G401.6 (cell line): Measurements from ENCODE around the gene CFAP74.

Source experiments
- FAIRE-seq: peaks from 2 replicates; lab custom pipeline; 2012; peaks lifted over from hg19 to GRCh38; lab: Jason Lieb, UNC

The CFAP74 gene

DNA sequence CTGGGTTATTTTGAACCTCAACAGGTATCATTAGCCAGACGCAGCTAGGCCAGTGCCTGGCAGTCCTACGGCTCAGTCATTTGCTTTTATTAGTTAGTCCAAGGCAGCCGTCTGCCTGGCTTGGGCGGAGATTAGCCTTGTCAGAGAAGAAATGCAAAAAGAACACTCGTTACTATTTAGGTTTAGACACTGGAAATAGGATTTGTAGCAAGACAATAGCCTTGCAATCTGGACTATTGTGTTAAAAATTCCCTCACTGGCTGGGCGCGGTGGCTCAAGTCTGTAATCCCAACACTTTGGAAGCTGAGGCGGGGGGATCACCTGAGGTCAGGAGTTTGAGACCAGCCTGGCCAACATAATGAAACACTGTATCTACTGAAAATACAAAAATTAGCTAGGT lies 35.7 kb upstream of the CFAP74 start:
- FAIRE-seq = no peak

GRCh38 chr1:2038229-2038628 lies 34.6 kb upstream of the CFAP74 start:
- FAIRE-seq = no peak

GRCh38 chr1:2037314-2037979 lies 33.9 kb upstream of the CFAP74 start:
- FAIRE-seq = no peak

- FAIRE-seq = no peak
Observed at GRCh38 chr1:2036287-2036686, 32.7 kb upstream of the CFAP74 start.

- no peak for FAIRE-seq
Observed at GRCh38 chr1:2033165-2033564, 29.6 kb upstream of the CFAP74 start.

- no peak for FAIRE-seq
Observed at GRCh38 chr1:2032737-2033136, 29.2 kb upstream of the CFAP74 start.

DNA sequence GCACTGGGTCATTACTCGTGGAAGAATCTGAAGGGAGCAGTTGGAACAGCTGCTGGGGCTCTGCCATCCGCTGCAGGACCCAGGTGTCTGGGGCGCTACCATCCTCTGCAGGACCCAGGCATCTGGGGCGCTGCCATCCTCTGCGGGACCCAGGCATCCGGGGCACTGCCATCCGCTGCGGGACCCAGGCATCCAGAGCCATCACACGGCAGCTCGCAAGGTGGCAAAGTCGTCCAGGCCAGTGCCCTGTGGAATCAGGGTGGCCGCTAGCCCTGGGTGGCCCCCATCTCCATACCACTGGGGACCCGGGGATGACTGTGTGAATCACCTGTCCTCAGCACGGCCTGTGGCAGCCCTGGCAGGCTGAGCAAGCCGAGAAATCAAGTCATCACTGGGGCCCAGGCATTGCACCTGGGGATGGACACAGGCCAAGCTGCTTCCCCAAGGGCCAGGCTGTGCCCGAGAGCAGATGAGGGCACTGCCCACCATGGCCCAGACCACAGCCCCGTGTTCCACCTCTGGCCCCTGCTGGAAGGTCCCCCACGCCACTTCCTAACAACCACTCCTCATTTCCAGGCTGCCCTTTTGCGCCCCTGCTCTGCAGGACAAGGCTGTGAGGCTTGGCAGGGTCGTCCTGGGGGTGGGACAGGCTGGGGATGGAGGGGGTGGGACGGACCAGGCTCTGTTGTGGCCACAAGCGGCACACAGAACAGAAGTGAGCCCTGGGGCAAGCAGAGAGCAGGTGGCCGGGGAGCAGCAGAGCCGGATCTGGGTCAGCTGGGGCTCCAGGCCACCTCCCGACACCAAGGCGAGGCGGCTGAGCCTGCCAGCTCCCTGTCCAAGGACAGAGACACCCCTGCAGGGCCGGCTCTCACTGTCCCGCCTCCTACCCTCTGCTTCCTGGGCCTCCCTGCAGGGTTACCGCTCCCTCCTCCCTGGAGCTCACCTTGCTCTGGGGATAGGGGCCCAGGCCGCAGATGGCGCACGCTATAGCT lies 28.3 kb upstream of the CFAP74 start:
- FAIRE-seq = no peak

- no peak for FAIRE-seq
Observed at GRCh38 chr1:2030076-2030871, 26.7 kb upstream of the CFAP74 start.

GRCh38 chr1:2029561-2029960 lies 26.0 kb upstream of the CFAP74 start:
- FAIRE-seq = no peak

- no peak for FAIRE-seq
Observed at GRCh38 chr1:2028870-2029560, 25.4 kb upstream of the CFAP74 start.

DNA sequence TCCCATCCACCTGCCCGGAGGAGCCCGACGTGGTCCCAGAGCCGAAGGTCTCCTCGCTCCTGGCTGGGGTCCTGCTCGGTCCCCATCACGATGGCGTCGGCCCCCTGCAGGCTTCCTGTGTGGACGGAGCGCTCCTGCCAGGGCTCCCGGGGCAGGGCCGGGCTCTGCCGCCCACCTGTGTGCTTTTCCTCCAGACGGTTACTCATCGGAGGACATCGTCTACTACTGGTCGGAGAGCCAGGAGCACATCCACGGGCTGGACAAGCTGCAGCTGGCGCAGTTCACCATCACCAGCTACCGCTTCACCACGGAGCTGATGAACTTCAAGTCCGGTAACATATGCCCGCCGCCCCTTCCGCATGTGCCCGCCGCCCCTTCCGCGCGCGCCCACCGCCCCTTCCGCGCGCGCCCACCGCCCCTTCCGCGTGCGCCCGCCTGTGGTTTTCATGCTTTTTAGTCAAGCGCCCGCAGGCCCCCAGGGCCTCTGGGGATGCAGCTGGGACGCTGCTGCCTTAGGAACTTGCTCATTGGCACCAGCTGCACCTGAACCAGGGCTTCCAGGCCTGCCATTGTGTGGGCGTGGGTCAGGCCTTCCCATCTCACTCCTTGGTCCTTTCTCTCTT lies 24.5 kb upstream of the CFAP74 start:
- no peak for FAIRE-seq

GRCh38 chr1:2025491-2025981 lies 21.9 kb upstream of the CFAP74 start:
- FAIRE-seq = no peak

DNA sequence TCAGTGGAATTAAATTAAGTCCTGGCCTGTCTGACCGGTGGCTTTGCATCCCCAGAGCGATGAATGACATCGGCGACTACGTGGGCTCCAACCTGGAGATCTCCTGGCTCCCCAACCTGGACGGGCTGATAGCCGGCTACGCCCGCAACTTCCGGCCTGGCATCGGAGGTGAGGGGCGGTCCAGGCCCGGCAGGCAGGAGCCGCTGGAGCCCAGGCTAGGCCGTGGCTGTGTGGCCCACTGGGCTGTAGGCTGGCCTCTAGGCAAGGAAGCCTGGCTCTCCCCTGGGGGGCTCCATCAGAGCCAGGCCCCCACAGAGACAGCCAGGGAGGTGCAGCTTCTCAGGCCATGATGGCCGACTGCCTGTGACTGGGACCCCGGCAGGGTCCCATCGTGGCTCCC lies 21.3 kb upstream of the CFAP74 start:
- FAIRE-seq = no peak

- no peak for FAIRE-seq
Observed at GRCh38 chr1:2024451-2024850, 20.9 kb upstream of the CFAP74 start.

- FAIRE-seq = no peak
Observed at GRCh38 chr1:2023187-2023586, 19.6 kb upstream of the CFAP74 start.

DNA sequence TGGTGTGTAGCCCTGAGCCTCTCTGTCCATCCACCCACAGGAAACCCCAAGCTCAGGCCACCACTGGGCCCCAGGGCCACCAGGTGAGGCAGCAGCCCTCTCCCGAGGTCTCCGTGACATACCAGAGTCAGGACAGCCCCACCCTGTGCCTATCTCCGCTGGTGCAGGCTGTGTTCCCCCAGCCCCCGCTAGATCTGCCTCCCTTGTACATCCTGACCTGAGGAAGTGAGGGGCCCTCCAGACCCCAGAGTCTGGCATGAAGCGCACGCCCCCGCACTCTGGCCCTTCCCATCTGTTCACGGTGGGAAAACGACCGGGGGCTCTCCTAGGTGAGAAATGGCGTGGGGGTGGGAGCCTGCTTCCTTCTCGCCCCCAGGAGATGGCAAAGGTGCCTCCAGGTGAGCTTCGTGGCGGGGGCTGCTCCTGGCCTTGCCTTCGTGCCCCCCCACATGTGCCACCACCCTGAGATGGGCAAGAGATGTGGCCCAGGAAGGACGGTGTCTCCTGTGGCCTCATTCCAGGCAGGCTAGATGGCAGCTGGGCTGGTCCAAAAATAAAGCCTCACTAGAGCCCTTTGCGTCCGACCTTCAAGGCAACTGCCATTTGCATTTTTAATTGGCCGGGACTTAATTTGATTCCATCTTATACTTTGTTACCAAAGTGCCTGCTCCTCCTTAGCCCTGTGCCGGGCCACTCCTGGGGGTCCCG lies 18.6 kb upstream of the CFAP74 start:
- FAIRE-seq = no peak

DNA sequence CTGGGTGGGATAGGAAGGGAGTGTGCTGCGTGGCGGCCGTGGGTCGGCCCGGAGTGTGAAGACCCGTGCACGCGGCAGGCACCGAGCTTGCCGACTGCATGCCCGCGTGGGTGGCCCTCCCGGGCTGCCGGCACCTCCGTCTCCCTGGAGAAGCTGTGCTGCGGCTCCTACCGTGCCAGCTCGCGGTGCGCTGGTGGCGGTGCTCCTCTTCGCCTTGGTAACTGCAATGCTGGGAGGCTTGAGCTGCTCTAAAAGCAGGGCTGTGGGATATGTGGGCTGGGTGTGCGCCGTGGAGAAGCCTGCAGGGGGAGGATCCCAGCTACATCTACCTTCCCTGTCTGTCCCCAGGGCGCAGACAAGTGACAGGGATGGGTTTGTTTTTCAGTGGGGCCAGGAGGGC lies 18.0 kb upstream of the CFAP74 start:
- no peak for FAIRE-seq

- FAIRE-seq = no peak
Observed at GRCh38 chr1:2020310-2020655, 16.7 kb upstream of the CFAP74 start.

DNA sequence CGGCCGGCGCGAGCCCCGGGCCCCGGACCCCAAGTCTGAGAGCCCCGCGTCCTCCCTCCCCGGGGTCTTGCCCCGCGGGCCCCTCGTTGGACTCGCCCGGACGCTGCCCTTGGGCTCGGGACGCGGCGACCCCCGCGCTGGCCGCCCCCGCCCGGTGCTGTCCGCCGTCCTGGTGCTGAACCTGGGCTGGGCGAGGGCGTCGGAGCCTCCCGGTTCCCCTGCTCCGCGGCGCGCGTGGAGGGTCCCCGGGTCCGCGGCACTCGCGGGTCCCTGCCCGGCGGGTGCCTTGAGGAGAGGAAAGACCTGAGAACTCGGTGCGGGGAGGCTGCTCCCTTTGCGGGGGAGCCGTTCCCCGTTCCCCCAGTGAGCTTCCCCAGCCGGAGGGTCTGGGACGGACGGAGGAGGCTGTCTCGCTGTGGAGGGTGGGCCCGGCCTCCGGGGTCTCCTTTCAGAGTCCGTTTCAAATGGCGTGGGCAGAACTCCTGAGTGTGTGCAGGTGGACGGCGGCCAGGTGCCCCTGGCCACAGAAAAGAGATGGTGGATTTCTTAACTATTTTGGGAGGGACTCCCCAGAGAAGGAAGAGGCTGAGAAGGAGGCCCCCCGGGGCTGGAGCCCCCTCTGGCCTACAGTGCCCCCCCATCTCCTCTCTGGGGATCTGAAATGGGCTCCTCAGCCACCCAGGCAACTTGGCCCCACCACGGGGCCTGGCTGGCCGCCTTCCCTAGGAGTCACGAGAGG lies 16.2 kb upstream of the CFAP74 start:
- FAIRE-seq = no peak

- no peak for FAIRE-seq
Observed at GRCh38 chr1:2019172-2019543, 15.6 kb upstream of the CFAP74 start, which contains the start of gene GABRD. Gene GABRD (plus strand): TSS chr1:2019345. CDS start chr1:2019424, 79 bp downstream.
